GM12878 (cell line): ENCODE measurements around the gene GSTM4. TPM values are rescaled to one million over a fixed set of nuclear protein-coding genes. Genes with fewer than 3 reads are reported as not detected.

Source experiments
- ATAC-seq: fragments of 200-7000 bp; cut with Tn5 transposase; 3 replicates; pipeline ENCODE4 v1.9.1; 2020; ENCODE audit warnings: mild to moderate bottlenecking, moderate library complexity
- BruUV-seq: library from RNA; stranded (reverse); fragments of 400-500 nt; replicated peaks from 2 replicates; lab custom pipeline; 2021; lab: Mats Ljungman, UMichigan
- CTCF ChIA-PET: fragments of 300-600 bp; sonication (Branson Sonifier 250); formaldehyde crosslinking; extraction: SDS; loops from one replicate; lab custom pipeline; 2021; ENCODE audit warnings: inconsistent platforms; lab: Yijun Ruan, JAX
- POLR2A ChIA-PET: fragments of 350-600 bp; formaldehyde crosslinking; extraction: SDS; loops from one replicate; lab custom pipeline; 2021; ENCODE audit warnings: inconsistent platforms; lab: Charles Lee
- RAD21 ChIA-PET: fragments of 300-600 bp; sonication (Branson Sonifier 250); formaldehyde crosslinking; loops from one replicate; lab custom pipeline; 2023; ENCODE audit warnings: antibody characterized with exemption; ENCODE audit not compliant: unreplicated experiment; lab: Charles Lee
- SMC1A ChIA-PET: fragments of 300-600 bp; sonication (Branson Sonifier 250); formaldehyde crosslinking; loops from one replicate; lab custom pipeline; 2023; ENCODE audit not compliant: unreplicated experiment, uncharacterized antibody; lab: Charles Lee
- DNase-seq: peaks from one replicate; pipeline ENCODE4 v3.0.0-alpha.2; 2011; ENCODE audit warnings: low read depth, low spot score
- FAIRE-seq: peaks from 3 replicates; lab custom pipeline; 2011; peaks lifted over from hg19 to GRCh38; lab: Jason Lieb, UNC
- H2AFZ ChIP-seq: 2 replicates; pipeline ENCODE4 v1.6.0; 2011; ENCODE audit warnings: low read depth, low read length, control low read depth; ENCODE audit not compliant: control insufficient read depth
- H3K27ac ChIP-seq: 2 replicates; pipeline ENCODE4 v1.5.1; 2011; ENCODE audit warnings: control low read depth; ENCODE audit not compliant: control insufficient read depth, insufficient read depth
- H3K27me3 ChIP-seq, 2 experiments: replicated peaks in 1 of 2; 2 replicates each; pipeline versions ENCODE4 v1.6.0 to v1.6.1; 2011; ENCODE audit warnings: low read length in 1 of 2; ENCODE audit not compliant: control insufficient read depth in 2 of 2, insufficient read depth in 2 of 2
- H3K36me3 ChIP-seq, 2 experiments: 2 replicates each; pipeline ENCODE4 v1.5.1; 2011; ENCODE audit warnings: low read length in 1 of 2; ENCODE audit not compliant: control insufficient read depth in 2 of 2, insufficient read depth in 2 of 2
- H3K4me1 ChIP-seq: 2 replicates; pipeline ENCODE4 v1.6.1; 2011; ENCODE audit warnings: mild to moderate bottlenecking, low read length, moderate library complexity, mixed read lengths; ENCODE audit not compliant: control insufficient read depth, insufficient read depth
- H3K4me2 ChIP-seq: 2 replicates; pipeline ENCODE4 v1.6.0; 2011; ENCODE audit warnings: control low read depth; ENCODE audit not compliant: control insufficient read depth, insufficient read depth
- H3K4me3 ChIP-seq: fragments of 200-600 bp; sonication (generic); 2 replicates; pipeline ENCODE4 v1.5.1; 2016
- H3K79me2 ChIP-seq: 2 replicates; pipeline ENCODE4 v1.6.0; 2011; ENCODE audit warnings: low read length; ENCODE audit not compliant: control insufficient read depth, insufficient read depth
- H3K9ac ChIP-seq: 2 replicates; pipeline ENCODE4 v1.8.0; 2011; ENCODE audit warnings: low read length, control low read depth, mixed read lengths; ENCODE audit not compliant: control insufficient read depth, insufficient read depth
- H3K9me3 ChIP-seq: replicated peaks from 3 replicates; pipeline ENCODE4 v1.5.1; 2011; ENCODE audit warnings: mild to moderate bottlenecking, low read length; ENCODE audit not compliant: control insufficient read depth, insufficient read depth
- H4K20me1 ChIP-seq: 2 replicates; pipeline ENCODE4 v1.6.0; 2011; ENCODE audit not compliant: control insufficient read depth, insufficient read depth
- BCL11A ChIP-seq: IDR thresholded peaks from 2 replicates; pipeline ENCODE4 v1.6.1; 2011; ENCODE audit warnings: low read depth, low read length
- BCL3 ChIP-seq: IDR thresholded peaks from 2 replicates; pipeline ENCODE4 v1.6.1; 2011; ENCODE audit warnings: borderline replicate concordance, low read depth, mild to moderate bottlenecking, moderate library complexity, low read length; ENCODE audit not compliant: insufficient read depth, poor library complexity, severe bottlenecking
- ETV6 ChIP-seq, 2 experiments: fragments of 450-650 bp in 1 of 2; IDR thresholded peaks in 1 of 2; conservative IDR thresholded peaks in 1 of 2; 2 replicates each; pipeline ENCODE4 v1.6.1; 2014; ENCODE audit warnings: antibody characterized with exemption in 1 of 2, borderline replicate concordance in 1 of 2, low read depth in 1 of 2, mild to moderate bottlenecking in 1 of 2, moderate library complexity in 1 of 2
- IKZF1 ChIP-seq: fragments of 450-650 bp; conservative IDR thresholded peaks from 2 replicates; pipeline ENCODE4 v1.6.1; 2017; ENCODE audit warnings: antibody characterized with exemption, mild to moderate bottlenecking
- RELB ChIP-seq: fragments of 450-650 bp; IDR thresholded peaks from 2 replicates; pipeline ENCODE4 v1.6.1; 2017; ENCODE audit warnings: low read depth, mild to moderate bottlenecking, moderate library complexity
- SREBF1 ChIP-seq: IDR thresholded peaks from 2 replicates; pipeline ENCODE4 v1.6.1; 2012; ENCODE audit warnings: mild to moderate bottlenecking, low read length
- TBL1XR1 ChIP-seq: IDR thresholded peaks from 2 replicates; pipeline ENCODE4 v1.6.1; 2012; ENCODE audit warnings: low read depth, low read length, improper control_type of control experiment
- ZNF384 ChIP-seq: IDR thresholded peaks from 2 replicates; pipeline ENCODE4 v1.6.1; 2012; ENCODE audit warnings: low read depth, mild to moderate bottlenecking, low read length, improper control_type of control experiment, borderline replicate concordance
- ZNF687 ChIP-seq: fragments of 450-650 bp; IDR thresholded peaks from 2 replicates; pipeline ENCODE4 v1.6.1; 2017; ENCODE audit warnings: mild to moderate bottlenecking, moderate library complexity
- WGBS: methylation state at CpG from one replicate; pipeline ENCODE4 v1.1.6; 2016; ENCODE audit warnings: low lambda C conversion rate; ENCODE audit not compliant: insufficient replicate concordance, insufficient coverage; ENCODE audit errors: missing lambda C conversion rate; 5-methylcytosine and 5-hydroxymethylcytosine counted together
- in situ Hi-C: fragments of 300-500 bp; cut with MboI; formaldehyde crosslinking; loops from 9 replicates; pipeline ENCODE4 v1.14.3; 2018; ENCODE audit warnings: mixed read lengths
- intact Hi-C: fragments of 100-400 bp; cut with micrococcal nuclease; formaldehyde crosslinking; loops from one replicate; pipeline ENCODE4 v1.14.2; 2022; ENCODE audit not compliant: unreplicated experiment
- polyA plus RNA-seq, 11 experiments: library from polyadenylated mRNA; depleted of rRNA in 4 of 11; unstranded in 6 of 11; stranded (reverse) in 5 of 11; fragments of >200 nt; fragmentation: Nextera tagmentation in 4 of 11; fragmentation: Illumina TruSeq in 1 of 11; extraction: Ambion mirVana in 4 of 11; extraction: Trizol in 1 of 11; gene quantifications; 1 replicate in 1 of 11; 2 replicates in 10 of 11; pipeline versions ENCODE4 v1.2.1 to v1.2.3, GENCODE V29; 2011 to 2016; ENCODE audit warnings: inconsistent platforms in 2 of 11, missing spikeins in 2 of 11, low read depth in 1 of 11
- total RNA-seq, 4 experiments: library from RNA; depleted of rRNA in 3 of 4; stranded (reverse); fragments of >200 nt in 3 of 4; fragmentation: Illumina TruSeq in 1 of 4; extraction: Trizol in 1 of 4; gene quantifications; 2 replicates each; pipeline versions ENCODE4 v1.2.1 to v1.2.3, GENCODE V29; 2013 to 2021

The GSTM4 gene
- total and polyA plus RNA-seq, 10 of the 15 experiments (the other 5 are each of a cell fraction or from before 2014, with no cell fraction given) = 14.3 to 37.2 (median 23.0) TPM

GRCh38 chr1:109689844-109690405 is 34.0 kb downstream of the GSTM4 start:
- POLR2A ChIA-PET = no interaction called here

More at GRCh38 chr1:109689844-109690405, 34.0 kb downstream of the GSTM4 start:
- no peak for ATAC-seq
- TF ChIP-seq ZNF384 (no peak), SREBF1 (no peak), ZNF687 (no peak), ETV6 (conservative IDR thresholded peaks at IDR 0.05 in 1 of 2, IDR thresholded peaks at IDR 0.05 in 1 of 2; ENCODE audit: borderline replicate concordance in 1 of 2, low read depth in 1 of 2) (no peak), BCL3 (no peak), IKZF1 (no peak), TBL1XR1 (no peak), RELB (no peak), BCL11A (no peak)
- TF ChIP-seq, all 136 proteins: peak for 0
- FAIRE-seq = no peak
- ChIA-PET RAD21 (no interaction called here), CTCF (interaction anchor here (1.3 to 3.2 kb wide), 2 partner anchors 50 to 294 kb away, joined by 5 to 34 read pairs; partner anchors contain the start of gene AHCYL1), SMC1A (interaction anchor here (2.4 kb wide), 1 partner anchor 50 kb away, joined by 7 read pairs; no protein-coding TSS in a partner anchor)
- Histone ChIP-seq H3K79me2 (no peaks in the 10 kb centered on the region), H3K27me3 (no peaks in the 10 kb centered on the region), H3K9me3 (no peaks in the 10 kb centered on the region; the same call in 2 of the 3 replicates), H3K4me3 (no peak overlapping the region), H3K4me2 (no peak overlapping the region), H2AFZ (no peak overlapping the region), H3K9ac (no peak overlapping the region), H3K4me1 (no peaks in the 10 kb centered on the region), H4K20me1 (no peaks in the 10 kb centered on the region), H3K27ac (no peak overlapping the region), H3K36me3 (no peaks in the 10 kb centered on the region)
- intact Hi-C loops = loop anchor here (5.0 kb wide), 1 partner anchor 48 kb away; no protein-coding TSS in a partner anchor
- in situ Hi-C loops = no loop called here
- DNase-seq = no peak
- BruUV-seq = no TSS peak
- WGBS = 100% methylated on average over 6 of the region's 6 CpGs
